C4-2B (cell line): ENCODE results near the gene TPO.

Experiments used
- H3K27ac ChIP-seq: fragments of 450-650 bp; 2 replicates; pipeline ENCODE4 v1.5.1; 2017
- CTCF ChIP-seq: fragments of 450-650 bp; conservative IDR thresholded peaks from 2 replicates; pipeline ENCODE4 v1.5.1; 2017; ENCODE audit warnings: mild to moderate bottlenecking
- ZFX ChIP-seq: fragments of 450-650 bp; IDR thresholded peaks from 2 replicates; pipeline ENCODE4 v1.6.1; 2017

TPO gene

GRCh38 chr2:1478311-1479305 lies 65.3 kb downstream of the TPO start:
- H3K27ac ChIP-seq: no peak overlapping the region
- no peak for TF ChIP-seq CTCF
- TF ChIP-seq ZFX: no peak

- no peak overlapping the region for H3K27ac ChIP-seq
- TF ChIP-seq CTCF (no peak), ZFX (no peak)
These were observed 66.1 kb downstream of the TPO start for GRCh38 chr2:1479346-1479745.

GRCh38 chr2:1480671-1481076 lies 67.4 kb downstream of the TPO start:
- no peak overlapping the region for H3K27ac ChIP-seq
- no peak for TF ChIP-seq CTCF
- no peak for TF ChIP-seq ZFX

GRCh38 chr2:1481406-1482252 lies 68.4 kb downstream of the TPO start:
- no peak for TF ChIP-seq CTCF
- no peak for TF ChIP-seq ZFX
- H3K27ac ChIP-seq: no peak overlapping the region

- H3K27ac ChIP-seq: no peak overlapping the region
- TF ChIP-seq CTCF (no peak), ZFX (no peak)
These were observed 69.0 kb downstream of the TPO start for GRCh38 chr2:1482253-1482675.

- TF ChIP-seq ZFX (no peak), CTCF (no peak)
- no peak overlapping the region for H3K27ac ChIP-seq
These were observed 69.7 kb downstream of the TPO start for GRCh38 chr2:1482981-1483380.

- no peak overlapping the region for H3K27ac ChIP-seq
These were observed 70.3 kb downstream of the TPO start for GRCh38 chr2:1483551-1483950.

More at GRCh38 chr2:1483551-1483950, 70.3 kb downstream of the TPO start:
- TF ChIP-seq ZFX (no peak), CTCF (no peak)
